HG03097 (cell line): ENCODE measurements around the gene ASCL5.

Source experiments
- ATAC-seq: cut with Tn5 transposase; IDR thresholded peaks from one replicate; pipeline ENCODE4 v1.9.1; 2021; ENCODE audit not compliant: unreplicated experiment, low FRiP score

Gene ASCL5

DNA sequence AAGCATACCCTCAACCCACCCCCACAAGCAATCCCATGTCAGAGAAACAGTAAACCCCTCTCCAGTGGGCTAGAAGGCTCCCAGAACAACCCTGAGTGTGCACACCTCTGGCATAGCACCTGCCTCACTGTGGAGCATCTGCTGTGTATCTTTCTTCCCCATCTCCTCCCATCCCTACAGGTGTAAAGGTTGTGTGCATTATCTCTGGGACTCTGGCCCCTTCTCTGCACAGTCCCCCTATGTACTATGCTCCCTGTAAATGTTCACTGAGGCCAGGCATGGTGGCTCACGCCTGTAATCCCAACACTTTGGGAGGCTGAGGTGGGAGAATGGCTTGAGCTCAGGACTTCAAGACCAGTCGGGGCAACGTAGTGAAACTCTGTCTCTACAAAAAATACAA lies 14.1 kb downstream of the ASCL5 start:
- no peak for ATAC-seq

DNA sequence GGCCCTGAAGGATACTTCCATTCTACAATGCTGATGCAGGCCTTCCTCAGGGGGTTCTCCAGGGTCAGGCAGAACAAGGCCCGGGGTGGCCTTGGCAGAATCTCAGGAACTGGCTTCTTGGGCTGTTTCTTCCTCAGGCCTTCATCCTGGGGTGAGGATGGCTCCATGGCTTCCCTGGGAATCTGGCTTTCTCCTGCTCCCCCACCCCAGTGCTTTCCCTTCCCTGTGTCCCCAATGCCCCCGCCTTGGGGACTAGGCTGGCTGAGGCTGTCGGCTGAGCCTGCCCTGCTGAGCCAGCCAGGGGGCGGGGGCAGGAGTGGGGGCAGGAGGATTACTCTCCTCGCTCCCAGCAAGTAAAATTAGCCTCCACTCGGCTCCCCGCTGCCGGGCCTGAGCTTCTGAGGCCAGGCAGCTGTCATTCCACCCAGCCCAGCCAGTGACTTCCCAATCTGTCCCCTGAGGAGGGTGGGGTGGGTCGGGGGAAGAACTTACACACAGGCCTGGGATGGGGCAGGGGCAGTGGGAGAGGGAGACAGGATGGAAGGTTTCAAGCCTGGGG lies 14.7 kb downstream of the ASCL5 start, which contains the start of gene CACNA1S:
TSS of gene CACNA1S (minus strand) at position 254 of the 559 bp plus-strand sequence. CDS start at position 167, 87 bp downstream.
- no peak for ATAC-seq

DNA sequence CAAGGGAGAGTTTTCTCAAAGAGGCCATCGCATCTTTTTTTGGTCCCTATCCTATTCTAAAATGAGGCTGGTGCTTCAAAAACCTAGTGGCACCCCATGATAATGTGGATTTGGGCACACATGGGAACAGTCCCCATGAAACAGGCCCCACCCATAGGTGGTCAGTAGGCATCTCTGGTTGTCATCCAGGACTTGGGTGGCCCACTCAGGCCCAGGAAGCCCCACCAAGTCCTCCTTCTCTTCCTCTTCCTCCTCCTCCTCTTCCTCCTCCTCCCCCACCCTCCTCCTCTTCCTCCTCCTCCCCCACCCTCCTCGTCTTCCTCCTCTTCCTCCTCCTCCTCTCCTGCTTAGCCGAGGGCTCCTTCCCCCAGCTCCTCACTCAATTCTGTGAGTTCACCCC lies 15.3 kb downstream of the ASCL5 start:
- ATAC-seq, result no peak

DNA sequence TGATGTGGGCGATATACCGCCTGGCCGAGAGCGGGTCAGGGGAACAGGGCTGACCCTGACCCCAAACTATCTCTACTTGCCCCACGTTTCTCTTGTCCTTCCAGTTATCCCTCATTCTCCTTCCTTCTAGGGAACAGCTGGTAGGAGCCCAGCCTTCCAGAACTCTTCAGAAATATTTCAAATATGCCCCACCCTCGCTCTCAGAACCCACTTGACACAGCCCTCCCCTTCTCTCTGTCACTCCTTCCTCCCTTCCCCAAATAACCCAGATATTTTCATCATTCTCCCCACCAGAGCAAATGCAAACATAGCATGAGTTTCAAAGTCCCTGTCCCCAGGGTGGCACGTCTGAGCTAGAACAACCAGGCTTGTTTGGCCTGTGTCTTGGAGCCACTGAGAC lies 15.8 kb downstream of the ASCL5 start:
- ATAC-seq, result no peak

DNA sequence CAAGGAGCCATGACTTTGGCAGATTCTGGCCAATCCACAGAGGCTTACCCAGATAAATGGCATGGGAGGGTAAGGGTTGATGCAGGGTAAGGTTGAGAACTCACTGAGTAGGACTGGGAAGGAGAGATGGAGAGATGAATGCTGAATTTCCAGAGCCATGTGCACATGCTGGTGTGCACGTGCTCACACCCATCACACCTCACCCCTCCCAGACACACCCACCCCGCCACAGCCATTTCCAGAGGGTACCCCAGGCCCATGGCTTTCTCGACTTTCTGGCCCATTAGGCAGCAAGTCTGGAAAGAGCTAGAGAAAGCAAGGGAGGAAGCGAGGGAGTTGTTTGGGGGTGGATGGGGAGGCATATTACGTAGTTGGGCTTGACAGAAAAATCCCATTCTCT lies 16.4 kb downstream of the ASCL5 start:
- ATAC-seq, result no peak

DNA sequence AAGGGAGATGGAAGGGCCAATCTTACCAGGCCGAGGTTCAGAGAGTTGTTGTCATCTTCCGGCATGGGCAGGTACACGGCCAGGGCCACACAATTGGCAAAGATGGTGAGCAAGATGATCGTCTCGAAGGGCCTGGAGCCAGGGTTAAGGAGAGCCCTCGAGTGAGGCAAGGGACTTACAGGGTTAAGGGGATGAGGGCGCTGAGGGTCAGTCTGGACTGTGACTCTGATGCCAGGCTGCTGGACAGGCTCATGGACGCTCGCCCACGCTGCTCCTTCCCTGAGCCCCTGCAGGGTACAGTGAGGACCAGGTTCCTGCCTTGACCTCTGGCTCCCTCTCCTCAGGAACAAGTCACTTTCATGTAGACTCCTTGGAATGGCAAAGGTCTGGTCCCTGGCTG lies 16.8 kb downstream of the ASCL5 start:
- ATAC-seq, result no peak

DNA sequence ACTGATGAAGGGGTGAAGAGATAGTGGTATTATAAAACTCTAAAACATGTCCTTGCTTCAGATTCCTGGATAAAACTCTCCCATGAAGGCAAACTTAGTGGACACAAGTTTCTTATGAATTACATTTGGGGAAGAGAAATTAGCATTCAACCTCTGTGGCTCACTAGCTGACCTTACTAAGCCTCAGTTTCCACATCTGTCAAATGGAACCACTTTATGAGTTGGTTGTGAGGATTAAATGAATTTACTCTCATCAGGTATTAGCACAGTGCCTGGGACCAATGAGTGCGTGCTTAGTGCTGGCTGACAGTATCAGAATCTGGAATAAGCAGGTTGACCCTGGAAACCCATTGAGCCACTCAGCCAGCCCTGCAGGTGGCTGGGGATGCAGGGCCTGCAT lies 17.3 kb downstream of the ASCL5 start:
- no peak for ATAC-seq

DNA sequence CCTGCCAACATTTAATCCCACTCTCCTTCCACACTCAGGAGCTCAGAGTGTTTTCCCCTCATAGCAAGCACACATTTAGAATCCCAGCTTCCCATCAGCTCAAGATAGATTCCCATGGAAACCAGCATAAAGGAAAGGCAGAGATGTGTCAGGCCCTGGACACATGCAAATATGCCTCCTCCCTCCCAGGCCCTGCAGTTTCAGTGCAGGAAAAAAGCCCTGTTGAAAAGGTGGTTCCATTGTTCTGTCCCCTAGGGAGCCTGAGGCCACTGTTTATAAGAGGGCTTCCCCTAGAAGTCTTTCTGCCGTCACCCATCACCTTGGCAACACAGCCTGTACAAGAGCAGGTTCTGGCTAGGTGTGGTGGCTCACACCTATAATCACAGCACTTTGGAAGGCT lies 18.4 kb downstream of the ASCL5 start:
- ATAC-seq, result no peak

DNA sequence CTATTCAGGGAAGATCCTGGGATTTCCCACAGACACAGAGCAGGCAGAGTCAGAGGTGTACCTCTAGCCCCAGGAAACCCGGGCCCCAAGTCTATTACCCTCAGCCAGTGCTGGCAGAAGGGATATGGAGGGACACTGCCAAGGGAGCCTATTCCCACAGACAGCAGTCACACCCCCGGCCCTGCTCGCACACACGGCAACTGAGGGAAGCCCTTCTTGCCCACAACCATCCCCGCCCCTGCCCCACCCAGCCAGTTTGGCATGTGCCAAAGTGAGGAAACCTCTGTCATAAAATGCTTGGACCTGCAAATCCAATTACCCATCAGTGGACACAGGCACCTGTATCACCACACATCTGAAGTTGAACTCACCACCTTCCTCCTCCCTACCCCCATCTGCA lies 21.3 kb downstream of the ASCL5 start:
- ATAC-seq, result no peak

DNA sequence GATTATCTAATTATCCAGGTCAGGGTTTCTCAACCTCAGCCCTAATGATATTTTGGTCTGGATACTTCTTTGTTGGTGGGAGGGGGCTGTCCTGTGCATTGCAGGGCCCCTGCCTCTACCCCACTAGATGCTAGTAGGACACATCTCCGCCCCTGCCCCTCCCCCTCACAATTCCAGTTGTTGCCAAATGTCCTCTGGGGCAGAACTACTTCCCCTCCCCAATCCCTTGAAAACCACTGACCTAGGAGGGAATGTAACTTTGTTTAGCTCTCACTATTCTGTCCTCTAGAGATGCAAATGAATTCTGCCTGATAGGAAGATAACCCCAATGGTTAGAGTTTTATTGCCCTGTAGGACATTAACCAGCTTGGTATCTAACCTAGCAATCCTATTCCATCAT lies 22.8 kb downstream of the ASCL5 start:
- ATAC-seq, result no peak

DNA sequence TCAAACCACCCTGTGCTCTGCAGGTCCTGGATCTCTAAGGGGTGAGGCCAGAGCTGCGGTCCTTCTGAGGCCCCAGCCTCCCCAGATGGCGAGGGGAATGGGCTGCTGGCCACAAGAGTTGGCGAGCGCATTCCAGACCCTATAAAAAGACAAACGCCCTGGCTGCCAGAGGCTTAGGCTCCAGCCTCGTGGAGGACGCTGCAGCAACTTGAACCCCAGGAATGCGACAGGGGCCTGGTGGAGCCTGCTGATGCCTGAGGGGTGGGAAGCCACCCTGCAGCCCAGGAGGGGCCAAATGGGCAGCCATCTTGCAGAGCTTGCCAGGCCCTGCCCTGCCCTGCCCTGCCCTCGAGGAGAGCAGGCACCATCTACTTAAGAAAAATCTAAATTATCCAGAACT lies 23.3 kb downstream of the ASCL5 start:
- ATAC-seq, result no peak

DNA sequence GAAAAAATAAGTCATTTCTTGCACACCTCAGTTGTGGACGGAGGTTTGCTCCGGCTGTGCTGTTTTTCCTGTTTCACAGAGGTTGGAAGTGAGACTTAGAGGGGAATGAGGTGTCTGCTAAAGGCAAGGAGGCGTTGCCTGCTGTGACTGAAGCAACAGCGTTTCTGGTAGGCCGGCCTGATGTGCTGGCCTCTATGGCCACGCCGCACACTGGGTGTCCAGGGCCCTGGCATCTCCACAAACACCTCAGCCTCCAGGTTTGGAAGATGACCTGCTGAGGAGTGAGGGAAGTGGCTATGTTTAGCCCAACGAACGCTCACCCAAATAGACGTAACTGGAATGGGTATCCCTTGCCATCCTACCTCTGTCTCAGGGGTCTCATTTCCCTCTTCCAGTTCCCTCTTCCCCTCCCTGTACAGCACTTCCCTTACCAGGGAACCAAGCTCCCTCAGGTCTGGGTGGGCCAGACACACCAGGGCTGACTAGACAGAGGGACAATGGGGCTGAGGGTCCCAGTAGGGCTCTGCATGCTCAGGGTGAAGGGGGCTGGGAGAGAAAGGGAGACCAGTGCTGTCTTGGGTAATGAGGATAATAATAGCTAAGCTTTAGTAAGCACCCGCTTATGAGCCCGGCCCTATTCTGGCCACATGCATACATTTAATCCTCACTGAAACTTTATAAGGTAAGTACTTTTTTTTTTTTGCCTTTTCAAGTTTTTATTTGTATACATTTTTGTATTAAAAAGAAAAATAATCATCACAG lies 26.6 kb downstream of the ASCL5 start:
- no peak for ATAC-seq

DNA sequence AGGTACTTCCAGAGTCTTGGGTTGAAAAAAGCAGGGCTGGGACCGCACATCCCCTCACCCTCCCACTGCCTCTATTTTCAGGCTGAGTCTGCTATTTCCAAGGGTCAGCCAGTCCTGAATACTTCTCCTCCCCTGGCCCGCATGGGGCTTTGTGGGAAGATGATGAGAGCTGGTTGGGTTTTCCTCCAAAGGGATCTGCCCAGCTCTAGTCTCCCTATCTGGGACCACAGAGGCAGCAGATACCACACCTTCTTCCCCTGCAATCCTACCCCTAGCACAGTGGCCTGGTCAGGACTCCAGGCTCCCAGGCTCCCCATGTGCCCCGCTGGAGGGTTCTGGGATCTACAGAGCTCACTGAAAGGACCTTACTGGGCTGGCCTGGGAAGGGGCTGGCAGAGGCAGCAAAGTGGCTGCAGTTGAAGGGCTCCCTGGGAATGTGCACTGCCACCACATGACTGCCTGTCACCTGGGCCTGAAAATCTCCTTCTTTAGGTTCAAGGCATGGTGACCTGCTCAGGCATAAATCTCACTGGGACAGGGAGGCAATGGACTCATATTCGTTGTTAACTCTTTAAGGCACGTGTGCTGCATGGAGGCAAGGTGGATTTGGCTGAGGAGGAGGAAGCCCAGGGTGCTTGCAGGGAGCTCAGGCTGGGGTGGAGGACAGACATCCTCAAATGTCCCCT lies 27.8 kb downstream of the ASCL5 start:
- ATAC-seq, result no peak

DNA sequence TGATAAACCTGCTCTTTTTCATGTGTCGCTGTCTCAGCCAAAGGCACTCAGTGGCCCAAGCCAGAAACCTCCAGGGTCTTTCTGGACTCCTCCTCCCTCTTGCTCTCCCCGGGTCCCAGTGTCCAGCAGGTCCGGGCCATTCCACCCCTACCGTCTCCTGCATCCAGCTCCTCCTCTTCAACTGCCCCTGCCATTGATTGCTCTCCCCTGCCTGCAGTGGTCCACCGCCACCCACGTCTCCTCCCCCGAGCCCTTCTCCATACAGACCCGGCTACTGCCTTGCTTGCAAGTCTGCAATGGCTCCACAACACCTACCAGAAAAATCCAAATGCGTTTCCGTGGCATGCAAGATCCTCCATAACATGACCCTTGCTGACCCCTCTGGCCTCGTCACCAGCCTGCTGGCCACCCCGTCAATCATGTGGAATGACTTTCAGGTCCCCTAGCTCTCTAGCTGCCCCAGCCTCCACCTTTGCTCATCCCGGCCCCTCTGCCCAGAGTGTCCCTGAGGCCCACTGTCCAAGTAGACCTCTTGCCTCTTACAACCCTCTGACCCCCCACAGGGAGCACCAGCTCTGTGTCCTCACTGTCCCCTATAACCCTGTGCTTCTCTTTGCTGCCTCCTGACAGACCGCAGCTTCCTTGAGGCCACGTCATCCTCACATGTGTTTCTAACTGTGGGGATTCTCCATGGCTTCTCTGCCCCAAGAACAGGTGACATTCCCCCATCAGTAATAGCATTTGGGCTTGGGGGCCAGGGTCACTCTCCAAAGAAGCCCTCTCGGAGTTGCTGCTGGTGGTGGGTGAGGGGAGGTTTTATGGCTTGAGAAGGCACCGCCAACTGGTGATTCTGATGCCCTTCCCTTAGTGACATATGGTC lies 29.8 kb downstream of the ASCL5 start:
- no peak for ATAC-seq

DNA sequence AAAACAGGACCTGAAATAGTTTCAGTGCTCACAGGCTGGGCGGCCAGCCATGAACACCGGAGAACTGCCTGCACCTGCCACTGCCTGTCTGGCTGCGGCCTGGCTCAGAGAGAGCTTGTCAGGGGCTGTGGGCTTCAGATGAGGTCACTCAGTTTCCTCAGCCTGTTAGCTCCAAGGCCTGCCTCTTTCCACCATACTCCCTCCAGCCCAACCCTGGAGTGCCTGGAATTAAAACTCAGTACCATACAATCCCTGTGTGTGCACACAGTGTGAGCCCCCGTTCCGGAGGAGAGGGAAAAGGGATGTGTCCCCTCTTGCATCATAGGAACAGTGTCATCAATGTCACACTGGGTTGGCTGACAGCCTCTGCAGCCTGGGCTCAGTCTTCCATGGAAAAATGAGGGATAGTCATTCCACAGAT lies 30.9 kb downstream of the ASCL5 start:
- no peak for ATAC-seq

DNA sequence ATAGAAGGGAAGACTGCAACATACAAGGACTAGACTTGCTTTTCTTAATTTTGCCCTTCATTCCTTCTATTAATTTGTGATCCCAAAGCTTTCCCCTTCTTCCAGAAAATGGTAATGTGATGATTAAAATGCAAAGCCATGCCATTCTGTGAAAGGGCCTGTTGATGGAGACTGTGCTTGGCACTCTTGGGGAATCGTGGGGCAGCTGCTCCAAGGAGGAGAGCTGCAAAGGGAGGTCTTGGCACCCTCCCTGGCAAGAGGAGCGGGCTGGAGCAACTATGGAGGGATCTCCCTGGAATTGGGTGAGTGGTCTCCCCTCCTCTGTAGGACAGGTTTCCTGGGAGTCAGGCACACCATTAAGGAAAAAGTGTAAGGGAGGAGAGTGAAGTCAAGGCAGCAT lies 31.4 kb downstream of the ASCL5 start:
- no peak for ATAC-seq

DNA sequence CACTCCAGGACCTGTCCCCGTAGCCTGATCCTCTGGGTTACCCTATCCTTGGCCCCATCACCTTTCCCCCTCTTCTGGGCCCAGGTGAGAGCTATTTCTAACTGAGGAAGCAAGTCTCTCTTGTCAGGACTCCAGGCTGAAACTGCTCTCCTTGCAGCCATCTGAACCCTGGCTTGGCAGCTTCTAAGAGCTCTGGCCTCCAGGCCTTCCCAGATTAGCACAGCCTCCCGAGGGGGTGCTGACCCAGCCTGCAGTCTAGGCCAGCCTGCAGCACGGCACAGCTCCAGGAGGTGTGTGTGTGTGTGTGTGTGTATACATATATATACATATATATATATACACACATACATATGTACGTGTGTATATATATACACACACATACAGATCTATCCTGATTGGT lies 32.2 kb downstream of the ASCL5 start:
- ATAC-seq, result no peak

DNA sequence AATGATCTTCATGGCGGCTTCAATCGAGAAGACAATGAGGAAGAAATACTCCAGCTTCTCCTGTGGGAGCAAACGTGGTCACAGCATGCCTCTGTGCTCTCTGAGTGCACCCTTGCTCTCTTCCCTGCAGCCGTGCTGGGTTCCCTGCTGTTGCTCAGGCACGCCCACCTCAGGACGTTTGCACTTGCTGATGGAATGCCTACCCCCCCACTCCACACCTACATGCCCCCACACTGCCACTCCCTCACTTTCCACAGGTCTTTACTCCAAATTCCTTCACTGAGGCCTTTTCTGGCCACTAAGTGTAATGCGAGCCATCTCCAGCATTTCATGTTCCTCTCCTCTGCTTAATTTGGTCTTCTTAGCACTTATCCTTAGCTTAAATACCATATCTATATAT lies 33.0 kb downstream of the ASCL5 start:
- no peak for ATAC-seq

DNA sequence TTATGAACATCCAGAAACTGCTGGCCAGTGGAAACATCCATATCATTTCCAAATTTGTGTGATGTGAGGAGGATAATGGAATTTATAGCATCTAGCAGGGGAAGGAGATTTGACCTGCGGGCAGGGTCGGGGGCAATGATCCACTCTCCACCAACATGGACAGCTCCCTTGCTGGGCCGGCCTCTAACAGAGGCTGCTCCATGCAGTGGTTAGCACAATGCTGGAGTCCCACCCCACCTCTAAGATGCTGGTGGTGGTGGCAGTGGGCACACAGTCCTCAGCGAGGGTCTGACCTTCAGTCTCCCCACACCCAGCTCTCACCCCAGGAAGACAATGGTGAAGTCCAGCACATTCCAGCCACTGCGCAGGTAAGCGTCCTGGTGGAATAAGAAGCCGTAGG lies 33.4 kb downstream of the ASCL5 start:
- ATAC-seq, result no peak

DNA sequence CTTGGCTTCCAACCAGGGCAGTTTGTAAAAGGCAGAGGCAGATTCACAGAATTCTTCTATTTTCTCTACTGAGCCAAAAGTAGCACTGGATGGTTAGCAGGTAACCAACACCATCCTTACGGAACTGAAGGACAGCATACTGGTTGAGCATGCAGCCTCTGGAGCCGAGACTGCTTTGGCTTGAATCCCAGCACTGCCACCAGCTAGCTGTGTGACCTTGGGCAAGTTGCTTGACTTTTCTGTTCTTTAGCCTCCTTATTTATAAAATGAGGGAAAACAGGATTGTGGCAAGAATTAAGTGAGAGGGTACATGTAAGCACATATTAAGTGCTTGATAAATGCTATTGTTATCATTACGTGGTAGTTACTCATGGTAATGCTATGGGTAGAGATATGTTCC lies 34.2 kb downstream of the ASCL5 start:
- ATAC-seq, result no peak

DNA sequence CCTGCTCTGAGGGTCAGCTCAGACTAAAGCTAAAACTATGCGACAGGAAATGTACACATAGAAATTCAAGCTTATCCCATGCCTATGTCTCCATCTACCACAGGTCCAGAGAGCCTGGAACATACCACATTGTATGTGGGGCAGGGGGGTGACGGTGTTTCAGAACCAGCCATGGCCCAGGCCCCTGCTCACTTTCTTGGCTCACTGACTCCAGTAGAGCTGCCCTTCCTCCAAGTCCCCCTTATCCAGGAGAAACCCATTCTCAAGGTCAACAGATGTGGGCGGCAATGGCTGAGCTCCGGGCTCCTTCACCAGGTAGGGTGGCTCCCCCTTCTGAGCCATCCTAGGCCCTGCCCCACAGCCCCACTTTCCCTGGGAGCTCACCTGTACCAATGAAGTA lies 35.7 kb downstream of the ASCL5 start:
- no peak for ATAC-seq
